K562 (cell line): ENCODE data around the gene TTC13. TPM values are rescaled to one million over a fixed set of nuclear protein-coding genes. Genes with fewer than 3 reads are reported as not detected.

ENCODE experiments used
- ATAC-seq: fragments of 200-7000 bp; cut with Tn5 transposase; 3 replicates; pipeline ENCODE4 v1.9.1; 2020; ENCODE audit warnings: moderate library complexity
- Bru-seq: library from RNA; stranded (reverse); fragments of 400-500 nt; gene quantifications from one replicate; lab custom pipeline; 2021; lab: Mats Ljungman, UMichigan
- BruChase-seq, 2 experiments: library from RNA; stranded (reverse); fragments of 400-500 nt; gene quantifications; one replicate each; lab custom pipeline; 2021; lab: Mats Ljungman, UMichigan
- BruUV-seq: library from RNA; stranded (reverse); fragments of 400-500 nt; replicated peaks from 2 replicates; lab custom pipeline; 2021; lab: Mats Ljungman, UMichigan
- CTCF ChIA-PET: fragments of 300-600 bp; formaldehyde crosslinking; extraction: SDS; loops from one replicate; lab custom pipeline; 2021; ENCODE audit warnings: low intra/inter-chr PET ratio; lab: Yijun Ruan, JAX
- POLR2A ChIA-PET: fragments of 300-600, 350-650 bp; sonication (Branson Sonifier 250); formaldehyde crosslinking; extraction: SDS; loops from one replicate; lab custom pipeline; 2021; ENCODE audit warnings: antibody characterized with exemption, inconsistent platforms; lab: Yijun Ruan, JAX
- DNase-seq, 4 experiments: peaks; one replicate each; pipeline versions ENCODE4 v3.0.0 to v3.0.0-alpha.2; 2011 to 2018; ENCODE audit warnings: low spot score in 3 of 4, mixed read lengths in 3 of 4; ENCODE audit errors: extremely low read depth in 1 of 4
- FAIRE-seq: peaks from 2 replicates; lab custom pipeline; 2011; peaks lifted over from hg19 to GRCh38; lab: Jason Lieb, UNC
- H2AFZ ChIP-seq: 2 replicates; pipeline ENCODE4 v1.6.0; 2011; ENCODE audit warnings: low read depth, low read length, control low read depth, inconsistent platforms
- H3K27ac ChIP-seq: fragments of 200-600 bp; 3 replicates; pipeline ENCODE4 v1.8.0; 2011; ENCODE audit warnings: low read depth, mild to moderate bottlenecking, control low read depth, inconsistent platforms, low read length, moderate library complexity, mixed read lengths; ENCODE audit errors: extremely low read depth
- H3K27me3 ChIP-seq, 2 experiments: fragments of 300-600 bp in 1 of 2; 2 replicates in 1 of 2; 3 replicates in 1 of 2; pipeline versions ENCODE4 v1.6.0 to v1.8.0; 2011; ENCODE audit warnings: inconsistent platforms in 2 of 2, low read length in 2 of 2, mild to moderate bottlenecking in 1 of 2, mixed read lengths in 1 of 2, moderate library complexity in 1 of 2; ENCODE audit not compliant: control insufficient read depth in 2 of 2, insufficient read depth in 2 of 2
- H3K36me3 ChIP-seq: fragments of 300-600 bp; 3 replicates; pipeline ENCODE4 v1.8.0; 2011; ENCODE audit warnings: mild to moderate bottlenecking, low read length, inconsistent platforms; ENCODE audit not compliant: control insufficient read depth, insufficient read depth
- H3K4me1 ChIP-seq, 2 experiments: fragments of 200-600 bp in 1 of 2; replicated peaks in 1 of 2; 2 replicates in 1 of 2; 3 replicates in 1 of 2; pipeline versions ENCODE4 v1.5.1 to v1.8.0; 2011; ENCODE audit warnings: inconsistent platforms in 2 of 2, low read length in 2 of 2, mild to moderate bottlenecking in 1 of 2, mixed read lengths in 1 of 2, moderate library complexity in 1 of 2; ENCODE audit not compliant: control insufficient read depth in 2 of 2, insufficient read depth in 2 of 2
- H3K4me2 ChIP-seq: 2 replicates; pipeline ENCODE4 v1.6.1; 2011; ENCODE audit warnings: low read length, control low read depth, inconsistent platforms, mixed read lengths; ENCODE audit not compliant: insufficient read depth
- H3K4me3 ChIP-seq: fragments of 200-600 bp; sonication (generic), shearing (Covaris generic); 2 replicates; pipeline ENCODE4 v1.5.1; 2016; ENCODE audit warnings: control low read depth, inconsistent platforms
- H3K79me2 ChIP-seq: fragments of 200-600 bp; 3 replicates; pipeline ENCODE4 v1.8.0; 2011; ENCODE audit warnings: low read length, inconsistent platforms; ENCODE audit not compliant: control insufficient read depth, insufficient read depth
- H3K9ac ChIP-seq, 2 experiments: 2 replicates each; pipeline versions ENCODE4 v1.6.0 to v1.6.1; 2011; ENCODE audit warnings: low read depth in 2 of 2, low read length in 2 of 2, control low read depth in 1 of 2, inconsistent platforms in 1 of 2, mild to moderate bottlenecking in 1 of 2, mixed read lengths in 1 of 2; ENCODE audit not compliant: insufficient read depth in 1 of 2
- H3K9me1 ChIP-seq: one replicate; pipeline ENCODE4 v1.6.0; 2011; ENCODE audit warnings: inconsistent platforms, mild to moderate bottlenecking, low read length, moderate library complexity; ENCODE audit not compliant: control insufficient read depth, insufficient read depth
- H3K9me3 ChIP-seq: replicated peaks from 2 replicates; pipeline ENCODE4 v1.5.1; 2011; ENCODE audit warnings: low read depth, low read length, inconsistent platforms; ENCODE audit not compliant: control insufficient read depth, insufficient read depth
- H4K20me1 ChIP-seq: replicated peaks from 2 replicates; pipeline ENCODE4 v1.6.1; 2011; ENCODE audit warnings: low read length, inconsistent platforms, mixed read lengths; ENCODE audit not compliant: control insufficient read depth, insufficient read depth
- BHLHE40 ChIP-seq: IDR thresholded peaks from 2 replicates; pipeline ENCODE4 v1.6.1; 2011; ENCODE audit warnings: low read length, improper control_type of control experiment
- CCAR2 ChIP-seq: fragments of 200-400 bp; formaldehyde crosslinking; IDR thresholded peaks from 2 replicates; pipeline ENCODE4 v1.6.1; 2017; ENCODE audit warnings: mild to moderate bottlenecking, low read depth, low read length
- DDX20 ChIP-seq: fragments of 450-650 bp; IDR thresholded peaks from 2 replicates; pipeline ENCODE4 v1.6.1; 2016; ENCODE audit warnings: missing genetic modification characterization, low read depth, mild to moderate bottlenecking, missing compliant biosample characterization, moderate library complexity
- EHMT2 ChIP-seq: fragments of 450-650 bp; IDR thresholded peaks from 2 replicates; pipeline ENCODE4 v1.6.1; 2018; ENCODE audit warnings: antibody characterized with exemption
- HNRNPH1 ChIP-seq: fragments of 200-400 bp; formaldehyde crosslinking; optimal IDR thresholded peaks from 2 replicates; pipeline ENCODE3; 2017; ENCODE audit warnings: low read depth, mild to moderate bottlenecking, low read length, moderate library complexity
- LCOR ChIP-seq: sonication (generic); formaldehyde crosslinking; IDR thresholded peaks from 2 replicates; pipeline ENCODE4 v1.8.0; 2022; ENCODE audit warnings: mild to moderate bottlenecking, missing genetic modification reagents
- MAFG ChIP-seq: fragments of 450-650 bp; conservative IDR thresholded peaks from 2 replicates; pipeline ENCODE4 v1.6.1; 2016; ENCODE audit warnings: missing genetic modification characterization, missing compliant biosample characterization
- PYGO2 ChIP-seq: fragments of 450-650 bp; IDR thresholded peaks from 2 replicates; pipeline ENCODE4 v1.6.1; 2016; ENCODE audit warnings: mild to moderate bottlenecking, missing genetic modification characterization, moderate library complexity, missing compliant biosample characterization
- ZBTB8A ChIP-seq: fragments of 450-650 bp; IDR thresholded peaks from 2 replicates; pipeline ENCODE4 v1.6.1; 2018; ENCODE audit warnings: mild to moderate bottlenecking, moderate library complexity; ENCODE audit not compliant: partially characterized antibody
- ZNF239 ChIP-seq: fragments of 250-450 bp; sonication (Bioruptor Pico); IDR thresholded peaks from 2 replicates; pipeline ENCODE4 v1.4.0; 2020; ENCODE audit warnings: mild to moderate bottlenecking
- WGBS: fragments of 100-300 bp; shearing (Covaris generic); methylation state at CpG from one replicate; pipeline ENCODE4 v1.1.6; 2016; ENCODE audit warnings: low coverage, mixed read lengths; ENCODE audit not compliant: insufficient coverage; ENCODE audit errors: missing lambda C conversion rate; 5-methylcytosine and 5-hydroxymethylcytosine counted together
- in situ Hi-C: fragments of 300-500 bp; cut with MboI; formaldehyde crosslinking; loops from 4 replicates; pipeline ENCODE4 v1.15.0; 2018; ENCODE audit warnings: inconsistent platforms, mixed read lengths
- intact Hi-C: fragments of 100-400 bp; cut with micrococcal nuclease; formaldehyde crosslinking; loops from 2 replicates; pipeline ENCODE4 v1.14.2; 2022
- long read RNA-seq, 3 experiments: library from polyadenylated mRNA in 2 of 3; library from RNA in 1 of 3; unstranded in 2 of 3; stranded (forward) in 1 of 3; transcript quantifications; one replicate each; pipeline ENCODE4 v2.0.0, GENCODE V29; 2019 to 2022
- polyA minus RNA-seq, 3 experiments: library from RNA; depleted of rRNA, polyadenylated mRNA; stranded (reverse); fragments of >200 nt; gene quantifications; 2 replicates each; pipeline ENCODE4 v1.2.3, GENCODE V29; 2011
- polyA plus RNA-seq, 8 experiments: library from polyadenylated mRNA; depleted of rRNA in 4 of 8; stranded (reverse) in 5 of 8; unstranded in 3 of 8; fragments of >200 nt; fragmentation: Nextera tagmentation in 2 of 8; fragmentation: Illumina TruSeq in 1 of 8; extraction: Ambion mirVana in 2 of 8; extraction: Trizol in 1 of 8; gene quantifications; 2 replicates each; pipeline versions ENCODE4 v1.2.1 to v1.2.3, GENCODE V29; 2011 to 2014; ENCODE audit warnings: inconsistent platforms in 1 of 8, missing spikeins in 1 of 8
- total RNA-seq, 7 experiments: library from RNA; depleted of rRNA in 6 of 7; stranded (reverse); fragments of >200 nt in 6 of 7; fragmentation: Illumina TruSeq in 2 of 7; extraction: Trizol in 2 of 7; gene quantifications; 2 replicates each; pipeline versions ENCODE4 v1.2.1 to v1.2.3, GENCODE V29; 2011 to 2021; ENCODE audit warnings: low replicate concordance in 1 of 7
- TF ChIP-seq, protein P1 (sequence below): IDR thresholded peaks from 2 replicates; pipeline ENCODE4 v1.6.1; 2012; ENCODE audit warnings: low read depth, low read length, improper control_type of control experiment, borderline replicate concordance

Gene TTC13, protein sequence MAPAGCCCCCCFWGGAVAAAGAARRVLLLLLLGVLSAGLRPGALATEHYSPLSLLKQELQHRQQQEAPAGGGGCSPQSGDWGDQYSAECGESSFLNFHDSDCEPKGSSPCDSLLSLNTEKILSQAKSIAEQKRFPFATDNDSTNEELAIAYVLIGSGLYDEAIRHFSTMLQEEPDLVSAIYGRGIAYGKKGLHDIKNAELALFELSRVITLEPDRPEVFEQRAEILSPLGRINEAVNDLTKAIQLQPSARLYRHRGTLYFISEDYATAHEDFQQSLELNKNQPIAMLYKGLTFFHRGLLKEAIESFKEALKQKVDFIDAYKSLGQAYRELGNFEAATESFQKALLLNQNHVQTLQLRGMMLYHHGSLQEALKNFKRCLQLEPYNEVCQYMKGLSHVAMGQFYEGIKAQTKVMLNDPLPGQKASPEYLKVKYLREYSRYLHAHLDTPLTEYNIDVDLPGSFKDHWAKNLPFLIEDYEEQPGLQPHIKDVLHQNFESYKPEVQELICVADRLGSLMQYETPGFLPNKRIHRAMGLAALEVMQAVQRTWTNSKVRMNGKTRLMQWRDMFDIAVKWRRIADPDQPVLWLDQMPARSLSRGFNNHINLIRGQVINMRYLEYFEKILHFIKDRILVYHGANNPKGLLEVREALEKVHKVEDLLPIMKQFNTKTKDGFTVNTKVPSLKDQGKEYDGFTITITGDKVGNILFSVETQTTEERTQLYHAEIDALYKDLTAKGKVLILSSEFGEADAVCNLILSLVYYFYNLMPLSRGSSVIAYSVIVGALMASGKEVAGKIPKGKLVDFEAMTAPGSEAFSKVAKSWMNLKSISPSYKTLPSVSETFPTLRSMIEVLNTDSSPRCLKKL
- 12.9 and 36.9 TPM in 2 replicates for total RNA-seq (2011; cell fraction: chromatin; rRNA removed; ENCODE audit: low replicate concordance)
- total RNA-seq (2011; cell fraction: nucleolus; rRNA removed) = 7.5 and 12.8 TPM in 2 replicates
- 15.6 and 17.7 TPM in 2 replicates for total RNA-seq (2011; cell fraction: nucleoplasm; rRNA removed)
- total RNA-seq (2014; rRNA removed) = 6.2 and 7.9 TPM in 2 replicates
- total RNA-seq (2014; rRNA removed; fragmentation: Illumina TruSeq; extraction: Trizol) = 7.6 and 9.1 TPM in 2 replicates
- total RNA-seq (2015; rRNA removed; fragmentation: Illumina TruSeq; extraction: Trizol) = 9.0 and 12.2 TPM in 2 replicates
- 10.9 and 12.3 TPM in 2 replicates for total RNA-seq (2021)
- 7.4 and 9.6 TPM in 2 replicates for polyA plus RNA-seq (2011; rRNA removed)
- 2.2 and 2.5 TPM in 2 replicates for polyA plus RNA-seq (2011; cell fraction: cytosol; rRNA removed)
- 23.4 and 28.7 TPM in 2 replicates for polyA plus RNA-seq (2011; cell fraction: nucleus; rRNA removed)
- polyA plus RNA-seq (2012) = 8.7 and 13.9 TPM in 2 replicates
- 10.4 and 13.8 TPM in 2 replicates for polyA plus RNA-seq (2014; fragmentation: Illumina TruSeq; extraction: Trizol)
- polyA plus RNA-seq (2014; fragmentation: Nextera tagmentation; extraction: Ambion mirVana) = 1 to 10 TPM; 1.7 to 2.2 TPM
- 9.6 and 11.4 TPM in 2 replicates for polyA plus RNA-seq (2014; rRNA removed)
- polyA minus RNA-seq (2011; rRNA and poly(A)+ RNA removed) = 13.1 and 17.5 TPM in 2 replicates
- polyA minus RNA-seq (2011; cell fraction: cytosol; rRNA and poly(A)+ RNA removed) = 4.4 and 6.1 TPM in 2 replicates
- polyA minus RNA-seq (2011; cell fraction: nucleus; rRNA and poly(A)+ RNA removed) = 21.4 and 25.0 TPM in 2 replicates
- percentile 67 among the genes with signal in this experiment for Bru-seq, nascent RNA
- BruChase-seq, experiment 1, labeled RNA remaining after a 2-hour chase = percentile 62 among the genes with signal in this experiment
- BruChase-seq, experiment 2, labeled RNA remaining after a 6-hour chase = percentile 60 among the genes with signal in this experiment
- long read RNA-seq, experiment 1, partial matches to known transcripts = 1 of 16 reads
- long read RNA-seq, experiment 1, other reads (novel, unspliced or antisense) = 13 of 16 reads
- long read RNA-seq, experiment 2, partial matches to known transcripts = 5 of 10 reads
- long read RNA-seq, experiment 2, other reads (novel, unspliced or antisense) = 5 of 10 reads
- long read RNA-seq, experiment 3, partial matches to known transcripts = 0 of 2 reads
- long read RNA-seq, experiment 3, other reads (novel, unspliced or antisense) = 2 of 2 reads

DNA sequence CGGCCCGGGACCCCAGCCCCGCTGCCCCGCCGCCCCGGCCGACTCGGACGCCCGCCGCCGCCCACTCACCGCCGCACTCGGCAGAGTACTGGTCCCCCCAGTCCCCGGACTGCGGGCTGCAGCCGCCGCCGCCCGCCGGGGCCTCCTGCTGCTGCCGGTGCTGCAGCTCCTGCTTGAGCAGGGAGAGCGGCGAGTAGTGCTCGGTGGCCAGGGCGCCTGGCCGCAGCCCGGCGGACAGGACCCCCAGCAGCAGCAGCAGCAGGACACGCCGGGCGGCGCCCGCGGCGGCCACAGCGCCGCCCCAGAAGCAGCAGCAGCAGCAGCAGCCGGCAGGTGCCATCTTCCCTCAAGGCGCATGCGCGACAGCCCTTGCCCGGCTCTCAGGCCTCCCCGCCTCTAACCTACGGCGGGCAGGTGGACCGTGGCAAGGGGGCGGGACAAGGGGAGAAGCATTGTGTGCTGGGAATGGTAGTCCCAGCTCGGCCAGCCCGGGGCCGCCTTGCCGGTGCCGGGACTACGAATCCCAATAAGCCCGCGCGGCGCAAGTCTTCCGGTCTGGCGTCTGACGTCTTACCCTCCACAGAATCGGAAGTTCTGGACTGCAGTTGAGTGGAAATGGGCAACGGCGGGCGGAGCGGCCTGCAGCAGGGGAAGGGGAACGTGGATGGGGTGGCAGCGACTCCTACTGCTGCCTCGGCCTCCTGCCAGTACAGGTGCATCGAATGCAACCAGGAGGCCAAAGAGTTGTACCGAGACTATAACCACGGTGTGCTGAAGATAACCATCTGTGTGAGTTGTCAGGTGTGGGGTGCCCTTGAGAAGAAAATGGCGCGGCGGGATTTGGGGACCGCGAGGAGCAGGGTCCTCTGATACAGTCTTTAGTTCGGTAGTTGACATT lies at the start of gene TTC13, which contains the start of gene ARV1:
TTC13 (minus strand) TSS at position 371 of the 898 bp plus-strand sequence; CDS start at position 340, 31 bp downstream.
ARV1 (plus strand) TSS at position 604 of the 898 bp plus-strand sequence; CDS start at position 616, 12 bp downstream.
- peak; percentile 92 for FAIRE-seq
- POLR2A ChIA-PET = interaction anchor here (0.6 to 1.3 kb wide), 7 partner anchors 13 to 129 kb away, joined by 3 read pairs; no protein-coding TSS in a partner anchor
- CTCF ChIA-PET = interaction anchor here (0.5 kb wide), 1 partner anchor 558 kb away, joined by 3 read pairs; no protein-coding TSS in a partner anchor
- H3K27ac ChIP-seq = peak within 1 kb of the TSS; percentile 75
- peak; percentile 99 to 100 (median 99) for DNase-seq
- H2AFZ ChIP-seq = peak within 1 kb of the TSS; percentile 81
- H3K36me3 ChIP-seq = peaks cover 44% of the 10 kb centered on the region
- no TSS peak for BruUV-seq
- peak within 1 kb of the TSS; percentile 62 for H3K4me3 ChIP-seq
- H3K9me1 ChIP-seq = no peaks in the 10 kb centered on the region
- WGBS = under 1% methylated on average over 67 of the region's 79 CpGs
- H4K20me1 ChIP-seq = no peaks in the 10 kb centered on the region
- no peaks in the 10 kb centered on the region; the same call in 1 of the 2 replicates for H3K9me3 ChIP-seq
- peak within 1 kb of the TSS; percentile 92 for H3K4me2 ChIP-seq
- H3K79me2 ChIP-seq = peaks cover 66% of the 10 kb centered on the region
- peak within 1 kb of the TSS; percentile 88 to 91 for H3K9ac ChIP-seq
- no peaks in the 10 kb centered on the region for H3K27me3 ChIP-seq
- in situ Hi-C loops (no loop called here), intact Hi-C loops (loop anchor here (2.0 to 5.0 kb wide), 5 partner anchors 62 to 181 kb away; partner anchors contain the start of gene C1orf198)
- ATAC-seq = peak; percentile 99
- peaks cover 21 to 40% of the 10 kb centered on the region in 2 experiments; a peak in 4 of 5 replicates for H3K4me1 ChIP-seq
- TF ChIP-seq MAFG (no peak), DDX20 (tag) (no peak), BHLHE40 (peak; percentile 79), LCOR (no peak; the same call in 1 of the 2 replicates), ZNF239 (CRISPR knock-in tag) (no peak), EHMT2 (peak; percentile 75; the same call in 1 of the 2 replicates), HNRNPH1 (no peak), CCAR2 (no peak), ZBTB8A (no peak), PYGO2 (tag) (no peak)
- TF ChIP-seq, protein P1, sequence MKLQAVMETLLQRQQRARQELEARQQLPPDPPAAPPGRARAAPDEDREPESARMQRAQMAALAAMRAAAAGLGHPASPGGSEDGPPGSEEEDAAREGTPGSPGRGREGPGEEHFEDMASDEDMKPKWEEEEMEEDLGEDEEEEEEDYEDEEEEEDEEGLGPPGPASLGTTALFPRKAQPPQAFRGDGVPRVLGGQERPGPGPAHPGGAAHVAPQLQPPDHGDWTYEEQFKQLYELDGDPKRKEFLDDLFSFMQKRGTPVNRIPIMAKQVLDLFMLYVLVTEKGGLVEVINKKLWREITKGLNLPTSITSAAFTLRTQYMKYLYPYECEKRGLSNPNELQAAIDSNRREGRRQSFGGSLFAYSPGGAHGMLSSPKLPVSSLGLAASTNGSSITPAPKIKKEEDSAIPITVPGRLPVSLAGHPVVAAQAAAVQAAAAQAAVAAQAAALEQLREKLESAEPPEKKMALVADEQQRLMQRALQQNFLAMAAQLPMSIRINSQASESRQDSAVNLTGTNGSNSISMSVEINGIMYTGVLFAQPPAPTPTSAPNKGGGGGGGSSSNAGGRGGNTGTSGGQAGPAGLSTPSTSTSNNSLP = no peak
